Forelimb muscle (tissue), 1 donor: ENCODE results near the gene DUSP1. TPM values are rescaled to one million over a fixed set of nuclear protein-coding genes. Genes with fewer than 3 reads are reported as not detected.

ENCODE experiments used
- DNase-seq: peaks from one replicate; pipeline ENCODE4 v3.0.0-alpha.2; 2013; ENCODE audit warnings: low read depth
- polyA plus RNA-seq: library from polyadenylated mRNA; unstranded; fragments of 120-200 nt; gene quantifications from one replicate; pipeline ENCODE4 v1.2.1, GENCODE V29; 2013; ENCODE audit not compliant: insufficient read length

DUSP1 gene
- polyA plus RNA-seq, 1 donor: 71.1 TPM

GRCh38 chr5:172762214-172763119 is 8.5 kb downstream of the DUSP1 start:
- no peak for DNase-seq

- no peak for DNase-seq
Observed at GRCh38 chr5:172760959-172761358, 10.0 kb downstream of the DUSP1 start.

- DNase-seq: no peak
Observed at GRCh38 chr5:172760136-172760535, 10.9 kb downstream of the DUSP1 start.

GRCh38 chr5:172758834-172759149 is 12.2 kb downstream of the DUSP1 start:
- DNase-seq: no peak

- no peak for DNase-seq
Observed at GRCh38 chr5:172758077-172758833, 12.7 kb downstream of the DUSP1 start.

- no peak for DNase-seq
Observed at GRCh38 chr5:172757394-172758010, 13.5 kb downstream of the DUSP1 start.

- no peak for DNase-seq
Observed at GRCh38 chr5:172756764-172757393, 14.1 kb downstream of the DUSP1 start.

- DNase-seq: no peak
Observed at GRCh38 chr5:172754596-172755356, 16.2 kb downstream of the DUSP1 start.

- DNase-seq: no peak
Observed at GRCh38 chr5:172753101-172753500, 17.9 kb downstream of the DUSP1 start.

- no peak for DNase-seq
Observed at GRCh38 chr5:172751761-172752510, 19.1 kb downstream of the DUSP1 start.

GRCh38 chr5:172749881-172750633 is 20.9 kb downstream of the DUSP1 start:
- no peak for DNase-seq

GRCh38 chr5:172749076-172749475 is 21.9 kb downstream of the DUSP1 start:
- DNase-seq: no peak

- no peak for DNase-seq
Observed at GRCh38 chr5:172748341-172748843, 22.6 kb downstream of the DUSP1 start.

- no peak for DNase-seq
Observed at GRCh38 chr5:172747471-172747870, 23.5 kb downstream of the DUSP1 start.

GRCh38 chr5:172746725-172747124 is 24.3 kb downstream of the DUSP1 start:
- no peak for DNase-seq

GRCh38 chr5:172745838-172746237 is 25.2 kb downstream of the DUSP1 start:
- DNase-seq: no peak

- no peak for DNase-seq
Observed at GRCh38 chr5:172745406-172745805, 25.6 kb downstream of the DUSP1 start.

GRCh38 chr5:172744123-172745104 is 26.6 kb downstream of the DUSP1 start:
- no peak for DNase-seq
